ENCODE data around the gene GTPBP2. TPM values are rescaled to one million over a fixed set of nuclear protein-coding genes. Genes with fewer than 3 reads are reported as not detected.
"Not testable (repeated sequence)": the region's sequence is repeated elsewhere in the genome, so short reads cannot be mapped to it uniquely, and the experiment has no call there.

Gene GTPBP2
- total RNA-seq, 8 experiments from 2014 or later: 31.2 to 86.5 (median 43.7) TPM

DNA sequence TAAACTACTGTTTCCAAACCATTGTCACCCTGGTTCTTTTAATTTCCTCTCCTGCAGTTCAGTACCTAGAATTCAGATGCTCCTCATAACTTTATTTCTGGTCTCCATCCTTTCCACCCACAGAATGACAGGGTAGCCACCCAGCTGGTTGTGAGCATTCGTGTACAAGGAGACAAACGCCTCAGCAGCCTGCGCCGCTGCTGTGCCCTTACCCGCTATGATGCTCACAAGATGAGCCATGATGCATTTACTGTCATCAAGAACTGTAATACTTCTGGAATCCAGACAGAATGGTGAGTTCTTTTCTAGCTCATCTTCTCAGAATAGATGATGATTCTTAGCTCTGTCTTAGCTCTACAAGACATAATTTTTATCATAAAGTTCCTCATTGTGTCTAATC is 18.6 kb downstream of the GTPBP2 start:
- in situ Hi-C loops (cut with MboI; ENCODE audit: low pct_unique_long_range_greater_than_20kb in 2 of 9, low sequenced_read_pairs in 9 of 9, unreplicated experiment in 9 of 9): no loop called here
- no peak for ATAC-seq (replicated peaks in 6 of 8)
- WGBS, 10 experiments: 89 to 100% (median 100%) methylated on average over 1 to 5 of the region's 5 CpGs; no CpG with 5 or more reads in 1 of the 10 experiments
- no peaks in the 10 kb centered on the region for H3K4me1 ChIP-seq (replicated peaks in 1 of 2)
- H3K27ac ChIP-seq: no peak overlapping the region
- no peak overlapping the region for H3K4me3 ChIP-seq

DNA sequence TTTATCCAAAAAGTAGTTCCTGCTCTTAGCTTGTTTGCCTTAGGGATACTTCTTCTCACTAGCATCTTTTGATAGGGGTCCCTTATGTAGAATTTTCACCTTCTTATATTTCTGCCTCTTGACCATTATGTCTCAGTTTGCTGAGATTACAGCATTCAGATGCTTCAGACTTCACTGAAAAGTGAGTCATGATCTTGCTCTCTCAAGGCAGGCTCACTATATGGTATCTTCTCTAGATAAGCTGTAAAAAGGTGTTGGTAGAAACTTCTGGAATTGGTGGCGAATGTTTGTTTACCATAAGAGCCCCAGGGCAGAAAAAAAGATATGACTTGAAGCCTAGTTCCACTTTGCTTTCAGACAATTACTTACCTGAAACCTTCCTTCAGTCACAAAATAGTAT is 19.7 kb downstream of the GTPBP2 start:
- Histone ChIP-seq H3K27ac (no peak overlapping the region), H3K4me1 (replicated peaks in 1 of 2) (no peaks in the 10 kb centered on the region), H3K4me3 (no peak overlapping the region)
- WGBS, 10 experiments: 67 to 100% (median 95%) methylated on average over 1 of the region's 1 CpG; no CpG with 5 or more reads in 4 of the 10 experiments
- in situ Hi-C loops (cut with MboI; ENCODE audit: low pct_unique_long_range_greater_than_20kb in 2 of 9, low sequenced_read_pairs in 9 of 9, unreplicated experiment in 9 of 9): no loop called here
- ATAC-seq (replicated peaks in 6 of 8): peak in 1 of 8 experiments; percentile 16

DNA sequence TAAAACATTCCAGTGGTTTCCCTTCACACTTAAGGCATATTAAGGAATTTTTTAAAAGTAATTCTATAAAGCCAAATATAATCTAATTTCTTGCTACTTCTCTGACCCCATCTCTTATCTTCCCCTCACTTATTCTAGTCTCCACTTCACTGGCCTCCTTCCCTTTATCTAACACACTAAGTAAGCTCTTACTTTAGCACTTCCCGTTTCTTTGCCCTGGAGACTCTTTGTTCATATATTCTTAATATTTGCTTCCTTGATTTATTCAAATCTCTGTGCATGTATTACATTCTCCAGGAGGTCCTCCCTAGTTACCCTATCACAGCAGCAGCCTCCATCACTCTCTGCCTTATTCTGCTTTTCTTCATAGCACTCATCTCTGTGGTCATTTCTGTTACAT is 20.3 kb downstream of the GTPBP2 start:
- 18 to 100% (median 95%) methylated on average over 1 of the region's 1 CpG for WGBS, 10 experiments
- Histone ChIP-seq H3K27ac (no peak overlapping the region), H3K4me1 (replicated peaks in 1 of 2) (no peaks in the 10 kb centered on the region), H3K4me3 (no peak overlapping the region)
- peak in 1 of 8 experiments; percentile 83 for ATAC-seq (replicated peaks in 6 of 8)
- in situ Hi-C loops (cut with MboI; ENCODE audit: low pct_unique_long_range_greater_than_20kb in 2 of 9, low sequenced_read_pairs in 9 of 9, unreplicated experiment in 9 of 9): no loop called here

DNA sequence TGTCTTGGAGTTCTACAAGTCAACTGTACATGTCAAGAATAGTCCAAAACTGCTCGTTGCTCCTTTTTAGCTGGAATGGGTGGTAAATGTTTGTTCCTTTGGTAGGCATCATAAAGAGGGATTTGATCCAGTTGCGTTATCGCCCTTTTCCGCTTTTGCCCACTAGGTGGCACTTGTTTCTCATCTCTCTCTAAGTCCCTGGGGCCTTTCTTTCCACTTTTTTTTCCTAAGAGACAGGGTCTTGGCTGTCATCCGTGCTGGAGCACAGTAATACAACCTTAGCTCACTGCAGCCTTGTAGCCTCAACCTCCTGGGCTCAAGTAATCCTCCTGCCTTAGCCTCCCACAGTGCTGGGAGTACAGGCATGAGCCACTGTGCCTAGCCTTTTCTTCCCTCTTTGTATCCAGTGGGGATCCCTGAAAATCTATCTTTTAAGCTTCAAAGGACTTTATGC is 20.7 kb downstream of the GTPBP2 start:
- Histone ChIP-seq H3K4me3 (no peak overlapping the region), H3K4me1 (replicated peaks in 1 of 2) (no peaks in the 10 kb centered on the region), H3K27ac (no peak overlapping the region)
- WGBS, 10 experiments: 0 to 4% (median 0%) methylated on average over 1 to 5 of the region's 5 CpGs; no CpG with 5 or more reads in 2 of the 10 experiments
- peak; percentile 72 to 93 (median 86) for ATAC-seq (replicated peaks in 6 of 8)
- in situ Hi-C loops (cut with MboI; ENCODE audit: low pct_unique_long_range_greater_than_20kb in 2 of 9, low sequenced_read_pairs in 9 of 9, unreplicated experiment in 9 of 9): no loop called here

DNA sequence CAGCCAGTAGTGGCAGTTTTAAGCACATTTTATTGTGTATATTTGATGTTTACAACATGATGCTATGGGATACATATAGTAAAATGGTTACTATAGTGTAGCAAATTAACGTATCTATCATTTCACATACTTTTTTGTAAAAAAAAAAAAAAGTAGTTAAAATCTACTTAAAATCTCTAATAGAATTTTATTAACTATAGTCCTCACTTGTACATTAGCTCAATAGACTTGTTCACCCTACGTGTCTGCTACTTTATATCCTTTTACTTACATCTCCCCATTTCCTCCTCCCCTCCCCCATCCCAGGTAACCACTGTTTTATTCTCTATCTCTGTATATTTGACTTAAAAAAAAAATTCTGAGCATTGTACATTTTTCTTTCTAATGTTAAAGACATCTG is 23.0 kb downstream of the GTPBP2 start:
- 76 to 100% (median 92%) methylated on average over 1 to 2 of the region's 2 CpGs; no CpG with 5 or more reads in 1 of the 10 experiments for WGBS, 10 experiments
- no peak overlapping the region for H3K27ac ChIP-seq
- no peak for ATAC-seq (replicated peaks in 6 of 8)
- H3K4me1 ChIP-seq (replicated peaks in 1 of 2): no peaks in the 10 kb centered on the region
- in situ Hi-C loops (cut with MboI; ENCODE audit: low pct_unique_long_range_greater_than_20kb in 2 of 9, low sequenced_read_pairs in 9 of 9, unreplicated experiment in 9 of 9): no loop called here
- no peak overlapping the region for H3K4me3 ChIP-seq

DNA sequence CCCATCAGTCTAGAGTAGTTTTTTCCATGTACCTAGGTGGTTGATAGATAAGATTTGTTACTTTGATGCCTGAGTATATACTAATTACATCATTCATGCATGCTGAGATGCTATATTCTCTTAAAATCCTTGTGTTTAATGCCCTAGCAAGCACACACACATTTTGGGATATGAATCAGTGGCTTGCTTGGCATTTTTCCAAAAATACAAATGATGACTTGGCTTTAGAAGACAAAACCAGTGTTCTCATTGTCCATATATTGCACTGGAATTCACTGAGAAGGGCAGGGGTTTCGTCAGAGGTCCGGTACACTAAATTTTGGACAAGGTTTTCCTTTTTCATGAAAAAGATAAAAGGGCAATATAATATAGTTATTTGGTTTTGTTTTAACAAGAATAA is 24.9 kb downstream of the GTPBP2 start:
- in situ Hi-C loops (cut with MboI; ENCODE audit: low pct_unique_long_range_greater_than_20kb in 2 of 9, low sequenced_read_pairs in 9 of 9, unreplicated experiment in 9 of 9): no loop called here

DNA sequence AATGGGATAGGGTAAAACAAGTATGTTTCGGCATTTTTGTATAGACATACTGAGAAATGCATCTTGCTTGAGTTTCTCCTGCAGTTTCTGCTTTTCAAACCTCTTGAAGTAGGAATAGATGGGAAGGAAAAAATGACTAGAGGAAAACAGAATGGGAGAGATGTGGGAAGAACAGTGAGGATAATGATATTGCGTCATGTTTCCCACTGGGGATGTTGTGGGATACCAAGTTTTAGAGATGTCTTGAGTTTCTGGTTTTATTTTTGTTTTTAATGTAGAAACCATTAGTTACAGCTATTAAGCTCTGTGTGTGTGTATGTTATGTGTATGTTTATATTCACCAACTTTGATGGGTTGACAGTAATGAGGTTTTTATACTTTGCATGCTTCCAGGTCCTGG is 28.5 kb downstream of the GTPBP2 start:
- ATAC-seq (replicated peaks in 6 of 8): no peak
- no peaks in the 10 kb centered on the region for H3K4me1 ChIP-seq (replicated peaks in 1 of 2)
- whole genome bisulfite sequencing, 10 experiments: 92 to 100% (median 100%) methylated on average over 1 to 2 of the region's 2 CpGs; no CpG with 5 or more reads in 1 of the 10 experiments
- H3K27ac ChIP-seq: no peak overlapping the region
- in situ Hi-C loops (cut with MboI; ENCODE audit: low pct_unique_long_range_greater_than_20kb in 2 of 9, low sequenced_read_pairs in 9 of 9, unreplicated experiment in 9 of 9): no loop called here
- no peak overlapping the region for H3K4me3 ChIP-seq

More for the DNA sequence above, 24.9 kb downstream of the GTPBP2 start:
- WGBS, 10 experiments: 79 to 100% (median 95%) methylated on average over 2 of the region's 2 CpGs; no CpG with 5 or more reads in 4 of the 10 experiments
- Histone ChIP-seq H3K4me1 (replicated peaks in 1 of 2) (no peaks in the 10 kb centered on the region), H3K27ac (no peak overlapping the region), H3K4me3 (no peak overlapping the region)
- no peak for ATAC-seq (replicated peaks in 6 of 8)

DNA sequence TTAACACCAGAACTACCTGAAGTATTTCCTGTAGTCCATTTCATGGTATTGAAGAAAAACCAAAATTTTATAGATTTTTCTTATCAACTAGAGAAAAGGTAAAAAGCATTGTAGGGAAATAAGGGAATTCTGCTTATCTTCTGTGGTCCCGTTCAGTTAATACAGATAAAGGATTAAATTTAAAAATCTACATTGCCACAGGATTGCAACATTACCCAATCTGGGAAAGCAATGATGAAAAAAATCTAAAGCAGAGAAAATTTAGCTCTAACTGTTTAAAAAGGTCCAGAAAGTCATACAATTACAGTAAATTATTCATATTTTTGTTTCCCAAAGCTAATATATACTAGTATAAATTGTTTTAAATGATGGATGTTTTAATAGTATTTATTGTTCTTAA is 35.1 kb downstream of the GTPBP2 start:
- 19 to 100% (median 93%) methylated on average over 1 of the region's 1 CpG for WGBS, 10 experiments
- in situ Hi-C loops (cut with MboI; ENCODE audit: low pct_unique_long_range_greater_than_20kb in 2 of 9, low sequenced_read_pairs in 9 of 9, unreplicated experiment in 9 of 9): no loop called here
- H3K4me1 ChIP-seq (replicated peaks in 1 of 2): no peaks in the 10 kb centered on the region

DNA sequence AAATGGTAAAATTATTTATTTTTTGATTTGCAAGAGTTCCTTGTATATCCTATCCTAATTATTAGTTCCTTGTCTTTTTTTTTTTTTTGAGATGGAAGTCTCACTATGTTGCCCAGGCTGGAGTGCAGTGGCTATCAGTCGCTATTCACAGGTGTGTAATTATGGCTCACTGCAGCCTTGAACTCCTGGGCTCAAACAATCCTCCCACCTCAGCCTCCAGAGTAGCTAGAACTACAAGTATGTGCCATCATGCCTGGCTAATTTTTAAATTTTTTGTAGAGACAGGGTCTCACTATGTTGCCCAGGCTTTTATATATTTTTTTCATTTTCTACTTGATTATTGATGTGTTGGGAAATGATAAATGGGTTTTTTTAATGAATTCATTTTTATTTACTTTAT is 39.5 kb downstream of the GTPBP2 start:
- WGBS, 10 experiments: 60 to 100% (median 100%) methylated on average over 1 of the region's 1 CpG; no CpG with 5 or more reads in 3 of the 10 experiments
- ATAC-seq (replicated peaks in 6 of 8); H3K4me1 ChIP-seq (replicated peaks in 1 of 2); H3K27ac ChIP-seq; in situ Hi-C loops (cut with MboI; ENCODE audit: low pct_unique_long_range_greater_than_20kb in 2 of 9, low sequenced_read_pairs in 9 of 9, unreplicated experiment in 9 of 9); H3K4me3 ChIP-seq: not testable (repeated sequence)

More for the DNA sequence above, 35.1 kb downstream of the GTPBP2 start:
- no peak for ATAC-seq (replicated peaks in 6 of 8)
- H3K4me3 ChIP-seq: no peak overlapping the region
- H3K27ac ChIP-seq: no peak overlapping the region

DNA sequence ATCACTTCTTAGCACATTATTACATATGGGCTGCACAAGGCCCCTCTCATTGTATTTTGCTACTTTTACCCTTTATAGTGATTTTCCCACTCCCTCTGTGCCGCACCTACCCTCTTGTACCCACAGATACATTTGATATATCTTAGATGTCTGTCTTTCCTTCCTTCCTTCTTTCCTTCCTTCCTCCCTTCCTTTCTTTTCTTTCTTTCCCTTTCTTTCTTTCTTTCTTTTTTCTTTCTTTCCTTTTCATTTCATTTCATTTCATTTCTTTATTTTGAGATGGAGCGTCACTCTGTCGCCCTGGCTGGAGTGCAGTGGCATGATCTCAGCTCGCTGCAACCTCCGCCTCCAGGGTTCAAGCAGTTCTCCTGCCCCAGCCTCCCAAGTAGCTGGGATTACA is 40.9 kb downstream of the GTPBP2 start:
- no peak overlapping the region for H3K4me3 ChIP-seq
- no peaks in the 10 kb centered on the region for H3K4me1 ChIP-seq (replicated peaks in 1 of 2)
- ATAC-seq (replicated peaks in 6 of 8): no peak
- H3K27ac ChIP-seq: no peak overlapping the region
- in situ Hi-C loops (cut with MboI; ENCODE audit: low pct_unique_long_range_greater_than_20kb in 2 of 9, low sequenced_read_pairs in 9 of 9, unreplicated experiment in 9 of 9): no loop called here
- 96 to 100% (median 99%) methylated on average over 3 to 5 of the region's 5 CpGs; no CpG with 5 or more reads in 1 of the 10 experiments for WGBS, 10 experiments

DNA sequence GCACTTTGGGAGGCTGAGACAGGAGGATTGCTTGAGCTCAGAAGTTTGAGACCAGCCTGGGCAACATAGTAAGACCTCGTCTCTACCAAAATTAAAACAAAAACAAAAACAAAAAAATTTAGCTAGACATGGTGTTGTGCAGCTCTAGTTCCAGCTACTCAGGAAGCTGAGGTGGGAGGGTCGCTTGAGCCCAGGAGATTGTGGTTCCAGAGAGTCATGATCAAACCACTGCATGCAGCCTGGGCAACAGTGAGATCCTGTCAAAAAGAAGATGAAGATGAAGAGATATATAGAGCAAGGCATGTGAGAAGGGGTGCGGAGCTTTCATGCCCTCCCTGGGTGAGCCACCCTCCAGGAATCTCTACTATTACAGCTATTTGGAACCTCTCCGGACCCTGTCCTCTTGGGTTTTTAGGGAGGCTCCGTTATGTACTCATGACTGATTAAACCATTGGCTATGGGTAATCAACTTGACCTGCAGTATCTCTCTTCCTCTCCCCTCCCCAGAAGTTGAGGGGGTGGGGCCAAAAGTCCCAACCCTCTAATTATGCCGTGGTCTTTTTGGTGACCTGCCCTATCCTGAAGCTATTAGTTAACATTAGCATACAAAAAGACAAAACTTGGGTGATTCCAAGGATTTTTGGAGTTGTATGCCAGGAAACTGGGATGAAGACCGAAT is 44.0 kb downstream of the GTPBP2 start:
- Histone ChIP-seq H3K4me1 (replicated peaks in 1 of 2) (no peaks in the 10 kb centered on the region), H3K4me3 (no peak overlapping the region), H3K27ac (no peak overlapping the region)
- 79 to 100% (median 100%) methylated on average over 1 to 6 of the region's 7 CpGs; no CpG with 5 or more reads in 1 of the 10 experiments for WGBS, 10 experiments
- in situ Hi-C loops (cut with MboI; ENCODE audit: low pct_unique_long_range_greater_than_20kb in 2 of 9, low sequenced_read_pairs in 9 of 9, unreplicated experiment in 9 of 9): no loop called here
- ATAC-seq (replicated peaks in 6 of 8): peak in 1 of 8 experiments; percentile 22

DNA sequence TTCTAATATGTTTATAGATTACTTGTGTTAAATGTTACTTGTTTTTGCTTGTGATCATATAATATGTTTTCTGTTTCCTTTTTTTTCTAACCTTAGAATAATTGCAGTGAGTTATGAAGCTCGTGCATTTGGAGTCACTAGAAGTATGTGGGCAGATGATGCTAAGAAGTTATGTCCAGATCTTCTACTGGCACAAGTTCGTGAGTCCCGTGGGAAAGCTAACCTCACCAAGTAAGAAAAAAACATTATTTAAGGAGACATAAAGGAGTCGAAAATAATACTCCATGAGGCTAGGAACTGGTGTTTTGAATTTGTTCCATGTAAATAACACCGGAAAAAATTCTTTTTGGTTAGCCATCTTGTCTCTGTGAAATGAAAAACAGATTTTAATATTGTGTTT is 46.2 kb downstream of the GTPBP2 start:
- in situ Hi-C loops (cut with MboI; ENCODE audit: low pct_unique_long_range_greater_than_20kb in 2 of 9, low sequenced_read_pairs in 9 of 9, unreplicated experiment in 9 of 9): no loop called here
- WGBS, 10 experiments: 22 to 91% (median 80%) methylated on average over 3 to 5 of the region's 5 CpGs
- H3K27ac ChIP-seq: no peak overlapping the region
- no peak for ATAC-seq (replicated peaks in 6 of 8)
- peaks cover 0 to 5% of the 10 kb centered on the region in 2 donors for H3K4me1 ChIP-seq (replicated peaks in 1 of 2)
- H3K4me3 ChIP-seq: no peak overlapping the region

DNA sequence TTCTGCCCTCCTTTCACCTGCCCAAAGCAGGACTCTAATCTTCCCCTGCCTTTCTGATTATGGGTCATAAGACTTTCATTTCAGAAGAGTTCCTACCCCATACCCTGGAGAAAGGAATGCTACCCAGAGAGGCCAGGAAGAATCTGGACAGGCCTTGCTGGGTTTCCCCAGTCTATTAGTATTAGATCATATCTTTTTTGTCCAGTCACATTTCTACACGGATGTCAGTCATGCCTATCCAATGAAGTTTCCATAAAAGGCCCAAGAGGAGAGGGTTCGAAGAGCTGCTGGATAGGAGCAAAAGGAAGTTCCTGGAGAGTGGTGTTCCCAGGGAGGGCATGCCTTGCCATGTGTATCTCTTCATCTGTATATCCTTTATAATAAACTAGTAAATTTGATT is 49.9 kb downstream of the GTPBP2 start:
- WGBS, 10 experiments: 78 to 100% (median 86%) methylated on average over 1 of the region's 2 CpGs; no CpG with 5 or more reads in 5 of the 10 experiments
- H3K4me1 ChIP-seq (replicated peaks in 1 of 2): peaks cover 15 to 24% of the 10 kb centered on the region in 2 donors
- no peak overlapping the region for H3K4me3 ChIP-seq
- in situ Hi-C loops (cut with MboI; ENCODE audit: low pct_unique_long_range_greater_than_20kb in 2 of 9, low sequenced_read_pairs in 9 of 9, unreplicated experiment in 9 of 9): no loop called here
- no peak overlapping the region for H3K27ac ChIP-seq
- no peak for ATAC-seq (replicated peaks in 6 of 8)

DNA sequence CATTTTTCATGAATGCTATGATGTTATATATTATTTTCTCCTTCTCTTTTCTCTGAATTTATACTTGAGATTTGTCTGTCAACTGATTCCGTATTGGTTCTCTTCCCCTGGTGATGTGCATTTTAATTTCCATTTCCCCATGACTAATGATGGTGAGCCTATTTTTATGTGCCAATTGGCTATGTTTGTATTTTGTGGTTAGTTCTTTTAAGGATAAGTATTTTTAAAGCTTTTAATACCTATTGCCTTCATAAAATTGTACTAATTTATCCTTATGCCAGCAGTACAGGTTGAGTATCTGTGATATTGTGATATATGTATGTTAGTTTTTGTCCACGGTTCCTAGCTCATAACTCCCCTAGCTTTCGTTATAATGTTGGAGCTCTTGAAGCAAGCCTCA is 50.3 kb downstream of the GTPBP2 start:
- Histone ChIP-seq H3K4me3 (no peak overlapping the region), H3K27ac (no peak overlapping the region), H3K4me1 (replicated peaks in 1 of 2) (peaks cover 17 to 24% of the 10 kb centered on the region in 2 donors)
- in situ Hi-C loops (cut with MboI; ENCODE audit: low pct_unique_long_range_greater_than_20kb in 2 of 9, low sequenced_read_pairs in 9 of 9, unreplicated experiment in 9 of 9): no loop called here
- ATAC-seq (replicated peaks in 6 of 8): no peak
- WGBS, 10 experiments: 47 to 100% (median 95%) methylated on average over 1 to 3 of the region's 3 CpGs

All from motor neuron (in vitro differentiated cells).